Muscle layer of colon (tissue), 2 donors: Measurements from ENCODE around the gene SCMH1.

Experiments
- H3K27ac ChIP-seq: one replicate; pipeline ENCODE4 v1.7.0; 2013; ENCODE audit warnings: low read depth, mild to moderate bottlenecking, low read length, moderate library complexity
- H3K27me3 ChIP-seq, 2 donors: one replicate each; pipeline ENCODE4 v1.7.0; 2013; ENCODE audit warnings: low read length in 2 of 2, mild to moderate bottlenecking in 2 of 2; ENCODE audit not compliant: insufficient read depth in 2 of 2, control insufficient read depth in 1 of 2
- H3K36me3 ChIP-seq: one replicate; pipeline ENCODE4 v1.7.0; 2013; ENCODE audit warnings: mild to moderate bottlenecking, low read length; ENCODE audit not compliant: insufficient read depth
- H3K4me1 ChIP-seq: one replicate; pipeline ENCODE4 v1.7.0; 2013; ENCODE audit warnings: mild to moderate bottlenecking, low read length; ENCODE audit not compliant: insufficient read depth
- H3K4me3 ChIP-seq, 2 donors: one replicate each; pipeline ENCODE4 v1.7.0; 2013; ENCODE audit warnings: low read length in 2 of 2, low read depth in 1 of 2, mild to moderate bottlenecking in 1 of 2, moderate library complexity in 1 of 2
- H3K9ac ChIP-seq: one replicate; pipeline ENCODE4 v1.7.0; 2013; ENCODE audit warnings: low read length
- H3K9me3 ChIP-seq: one replicate; pipeline ENCODE4 v1.7.0; 2013; ENCODE audit warnings: mild to moderate bottlenecking, low read length
- donor health status: abdominal sarcoma.
- donor health status: Adenocarcinoma of cecum.

Gene SCMH1

DNA sequence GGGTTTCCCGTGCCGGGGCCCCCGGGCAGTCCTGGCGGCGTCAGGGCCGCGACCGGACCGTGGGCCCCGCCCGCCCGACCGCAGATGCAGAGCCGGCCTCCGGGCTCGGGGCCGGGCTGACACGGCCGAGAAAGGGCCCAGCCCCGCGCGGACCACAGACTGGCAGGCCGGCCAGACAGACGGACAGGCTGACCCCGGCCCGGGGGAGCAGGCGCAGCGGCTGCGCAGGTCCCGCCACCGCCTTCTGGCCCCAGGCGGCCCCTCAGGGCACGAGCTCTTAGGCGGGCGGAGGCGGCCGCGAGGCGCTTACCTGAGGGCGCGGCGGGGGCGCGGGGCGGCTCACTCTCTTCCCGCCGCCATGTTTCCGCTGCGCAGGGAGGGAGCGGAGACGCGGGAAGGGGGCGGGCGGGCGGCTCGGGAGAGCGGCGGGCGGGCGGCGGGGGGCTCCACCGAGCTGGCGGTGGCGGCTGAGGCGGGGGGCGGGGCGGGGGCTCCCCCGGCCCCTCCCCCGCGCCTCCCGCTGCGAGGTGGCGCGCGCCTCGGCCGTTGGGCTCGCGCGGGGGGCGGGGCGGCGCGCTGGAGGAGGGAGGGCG is at the start of gene SCMH1:
TSS of gene SCMH1 (minus strand) at position 558 of the 593 bp plus-strand sequence. CDS start 56,173 bp downstream, outside the sequence.
- peak within 1 kb of the TSS; percentile 56 to 60 for H3K4me3 ChIP-seq
- H3K9ac ChIP-seq, result peak within 1 kb of the TSS; percentile 51

DNA sequence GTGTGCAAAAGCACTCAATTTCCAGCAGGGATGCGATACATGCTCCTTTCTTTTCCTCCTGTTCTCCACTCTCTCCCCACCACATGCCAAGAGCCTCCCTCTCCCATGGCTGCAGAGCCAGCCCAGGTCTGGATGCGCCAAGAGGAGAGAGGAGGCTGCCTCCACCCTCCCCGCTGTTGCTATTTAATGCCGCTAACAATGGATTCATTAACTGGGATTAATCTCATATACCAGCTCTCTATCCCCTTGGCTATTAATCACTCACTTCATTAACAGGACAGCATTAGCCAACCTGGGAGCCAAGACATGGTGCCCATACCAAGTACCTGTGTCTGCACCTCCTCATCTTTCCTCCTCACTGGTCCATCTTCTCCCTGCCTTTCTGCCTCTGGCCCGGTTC is 49.1 kb upstream of the SCMH1 start:
- Histone ChIP-seq H3K27me3 (no peaks in the 10 kb centered on the region), H3K36me3 (no peaks in the 10 kb centered on the region), H3K4me1 (peaks cover 11% of the 10 kb centered on the region)

More for the DNA sequence above, at the start of gene SCMH1:
- peaks cover 38% of the 10 kb centered on the region for H3K4me1 ChIP-seq
- H3K27me3 ChIP-seq, result no peaks in the 10 kb centered on the region
- no peaks in the 10 kb centered on the region for H3K36me3 ChIP-seq
- H3K9me3 ChIP-seq, result no peaks in the 10 kb centered on the region
- H3K27ac ChIP-seq, result peak within 1 kb of the TSS; percentile 84

DNA sequence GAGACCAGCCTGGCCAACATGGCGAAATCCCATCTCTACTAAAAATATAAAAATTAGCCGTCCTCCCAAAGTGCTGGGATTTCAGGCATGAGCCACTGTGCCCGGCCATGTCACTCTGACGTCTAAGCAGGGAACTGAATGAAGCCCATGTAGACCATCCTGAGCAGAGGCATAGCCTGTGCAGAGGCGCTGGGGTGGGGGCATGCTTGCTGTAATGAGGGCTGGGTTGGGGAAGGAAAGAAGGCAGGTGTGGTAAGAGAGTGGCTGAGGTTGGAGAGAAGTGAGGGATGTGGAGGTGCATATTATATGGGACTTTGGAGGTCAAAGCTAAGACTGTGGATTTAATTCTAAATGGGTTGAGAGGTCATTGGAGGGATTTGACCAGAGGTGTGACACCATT is 47.1 kb upstream of the SCMH1 start:
- peaks cover 7% of the 10 kb centered on the region for H3K4me1 ChIP-seq
- H3K36me3 ChIP-seq, result no peaks in the 10 kb centered on the region
- H3K4me3 ChIP-seq, result no peak overlapping the region
- no peaks in the 10 kb centered on the region for H3K27me3 ChIP-seq
- no peak overlapping the region for H3K9ac ChIP-seq
- H3K27ac ChIP-seq, result no peak overlapping the region
- H3K9me3 ChIP-seq, result no peaks in the 10 kb centered on the region

More for the DNA sequence above, 49.1 kb upstream of the SCMH1 start:
- H3K4me3 ChIP-seq, result no peak overlapping the region
- no peak overlapping the region for H3K27ac ChIP-seq
- H3K9me3 ChIP-seq, result no peaks in the 10 kb centered on the region
- H3K9ac ChIP-seq, result no peak overlapping the region

- H3K4me1 ChIP-seq, result no peaks in the 10 kb centered on the region
- H3K9ac ChIP-seq, result no peak overlapping the region
- no peak overlapping the region for H3K4me3 ChIP-seq
- H3K36me3 ChIP-seq, result no peaks in the 10 kb centered on the region
- no peaks in the 10 kb centered on the region for H3K9me3 ChIP-seq
- no peaks in the 10 kb centered on the region for H3K27me3 ChIP-seq
- no peak overlapping the region for H3K27ac ChIP-seq
Measured at GRCh38 chr1:41286992-41287391, 44.9 kb upstream of the SCMH1 start.

DNA sequence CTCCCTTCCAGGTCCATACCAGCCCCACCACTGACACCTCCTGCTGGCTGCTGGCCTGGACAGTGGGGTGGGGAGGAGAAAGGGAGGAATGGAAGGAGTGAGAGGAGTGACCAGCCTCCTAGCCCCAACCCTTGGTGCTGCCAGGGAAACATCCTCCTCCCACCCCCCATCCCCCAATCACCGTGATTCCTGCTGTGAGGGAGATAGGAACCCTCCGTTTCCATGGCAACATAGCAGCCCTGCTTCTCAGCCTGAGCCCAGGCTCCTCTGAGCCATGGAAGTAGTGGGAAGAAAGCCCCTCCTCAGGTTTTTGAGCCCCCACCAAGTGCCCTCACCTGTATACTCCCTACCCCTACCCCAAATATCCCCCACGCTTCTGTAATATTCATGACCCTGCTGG is 44.4 kb upstream of the SCMH1 start:
- H3K27me3 ChIP-seq, result no peaks in the 10 kb centered on the region

GRCh38 chr1:41285818-41286217 is 43.7 kb upstream of the SCMH1 start:
- Histone ChIP-seq H3K4me3 (no peak overlapping the region), H3K4me1 (no peaks in the 10 kb centered on the region), H3K9me3 (no peaks in the 10 kb centered on the region), H3K27ac (no peak overlapping the region), H3K9ac (no peak overlapping the region), H3K36me3 (no peaks in the 10 kb centered on the region), H3K27me3 (no peaks in the 10 kb centered on the region)

More for the DNA sequence above, 44.4 kb upstream of the SCMH1 start:
- H3K9ac ChIP-seq, result no peak overlapping the region
- H3K4me1 ChIP-seq, result no peaks in the 10 kb centered on the region
- H3K4me3 ChIP-seq, result no peak overlapping the region
- H3K36me3 ChIP-seq, result no peaks in the 10 kb centered on the region
- no peak overlapping the region for H3K27ac ChIP-seq
- H3K9me3 ChIP-seq, result no peaks in the 10 kb centered on the region

DNA sequence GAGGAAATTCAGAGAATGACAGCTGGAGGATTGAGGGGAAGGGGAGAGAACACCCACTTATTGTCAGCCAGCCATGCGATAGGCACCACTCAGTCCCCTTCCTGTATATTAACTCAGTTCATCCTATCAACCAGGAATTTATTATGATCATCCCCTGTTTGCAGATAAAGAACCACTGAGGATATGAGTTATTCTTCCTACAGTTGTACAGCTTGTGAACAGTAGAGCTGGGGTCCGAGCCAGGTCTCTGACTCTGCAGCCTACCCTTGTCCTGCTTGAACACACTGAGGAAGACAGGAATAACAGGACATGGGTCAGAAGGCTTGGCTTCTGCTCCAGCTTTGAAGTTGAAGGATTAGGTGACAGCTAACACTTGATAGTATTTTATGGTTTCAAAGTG is 42.0 kb upstream of the SCMH1 start:
- Histone ChIP-seq H3K27me3 (no peaks in the 10 kb centered on the region), H3K9ac (no peak overlapping the region), H3K4me3 (no peak overlapping the region)

DNA sequence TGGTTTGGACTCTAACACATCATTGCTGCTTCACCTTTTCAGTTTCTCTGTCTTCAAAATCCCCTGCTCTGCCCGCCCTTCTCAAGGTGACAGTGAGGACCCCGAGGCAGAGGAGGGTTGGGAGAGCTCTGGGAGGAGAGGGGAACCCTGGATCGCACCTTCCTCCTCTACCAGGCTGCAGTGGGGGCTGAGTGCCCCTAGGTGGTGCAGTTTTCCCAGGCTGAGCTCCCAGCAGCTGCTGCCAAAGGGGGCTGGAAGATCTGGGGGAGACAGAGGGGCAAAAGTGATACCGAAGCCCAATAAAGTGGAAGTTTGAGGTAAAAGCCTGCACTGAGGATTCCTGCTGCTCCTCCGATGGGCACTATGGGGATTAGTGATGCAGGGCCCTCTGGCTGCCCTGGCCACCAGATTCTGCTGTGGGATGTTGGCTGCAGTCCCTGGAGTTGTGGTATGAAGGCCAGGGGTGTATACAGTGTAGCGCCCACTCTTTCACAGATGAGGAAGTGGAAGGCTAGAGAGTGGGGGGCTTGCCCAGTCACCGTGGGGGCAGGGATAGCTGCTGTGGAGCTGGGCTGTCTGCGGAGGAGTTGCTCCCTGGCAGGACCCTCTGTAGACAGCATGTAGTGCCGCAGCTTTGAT is 40.7 kb upstream of the SCMH1 start:
- H3K36me3 ChIP-seq, result no peaks in the 10 kb centered on the region
- H3K4me1 ChIP-seq, result no peaks in the 10 kb centered on the region
- H3K9me3 ChIP-seq, result no peaks in the 10 kb centered on the region
- no peak overlapping the region for H3K27ac ChIP-seq
- no peaks in the 10 kb centered on the region for H3K27me3 ChIP-seq
- H3K4me3 ChIP-seq, result no peak overlapping the region
- no peak overlapping the region for H3K9ac ChIP-seq

More for the DNA sequence above, 42.0 kb upstream of the SCMH1 start:
- Histone ChIP-seq H3K27ac (no peak overlapping the region), H3K9me3 (no peaks in the 10 kb centered on the region), H3K36me3 (no peaks in the 10 kb centered on the region), H3K4me1 (no peaks in the 10 kb centered on the region)

DNA sequence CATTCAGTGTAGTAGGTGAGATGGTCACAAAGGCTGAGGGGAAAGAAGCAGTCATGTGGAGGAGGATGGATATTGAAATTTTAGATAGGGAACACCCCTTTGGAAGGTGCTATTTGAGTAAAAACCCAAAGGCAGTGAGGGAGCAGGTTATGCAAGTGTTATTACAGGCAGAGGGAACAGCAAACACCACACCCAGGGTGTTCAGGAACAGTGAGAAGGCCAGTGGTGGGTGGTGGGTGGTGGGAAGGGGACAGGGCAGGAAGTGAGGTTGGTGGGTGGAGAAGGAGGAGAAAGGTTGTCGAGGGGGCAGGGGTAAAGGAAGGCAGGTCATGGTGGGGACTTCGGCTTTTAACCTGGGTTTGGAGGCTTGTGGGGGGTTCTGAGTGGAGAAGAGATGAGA is 39.2 kb upstream of the SCMH1 start:
- H3K9me3 ChIP-seq, result no peaks in the 10 kb centered on the region
- H3K27me3 ChIP-seq, result peaks cover 0 to 3% of the 10 kb centered on the region in 2 donors
- H3K9ac ChIP-seq, result no peak overlapping the region
- no peaks in the 10 kb centered on the region for H3K4me1 ChIP-seq
- H3K36me3 ChIP-seq, result no peaks in the 10 kb centered on the region
- no peak overlapping the region for H3K27ac ChIP-seq
- no peak overlapping the region for H3K4me3 ChIP-seq

DNA sequence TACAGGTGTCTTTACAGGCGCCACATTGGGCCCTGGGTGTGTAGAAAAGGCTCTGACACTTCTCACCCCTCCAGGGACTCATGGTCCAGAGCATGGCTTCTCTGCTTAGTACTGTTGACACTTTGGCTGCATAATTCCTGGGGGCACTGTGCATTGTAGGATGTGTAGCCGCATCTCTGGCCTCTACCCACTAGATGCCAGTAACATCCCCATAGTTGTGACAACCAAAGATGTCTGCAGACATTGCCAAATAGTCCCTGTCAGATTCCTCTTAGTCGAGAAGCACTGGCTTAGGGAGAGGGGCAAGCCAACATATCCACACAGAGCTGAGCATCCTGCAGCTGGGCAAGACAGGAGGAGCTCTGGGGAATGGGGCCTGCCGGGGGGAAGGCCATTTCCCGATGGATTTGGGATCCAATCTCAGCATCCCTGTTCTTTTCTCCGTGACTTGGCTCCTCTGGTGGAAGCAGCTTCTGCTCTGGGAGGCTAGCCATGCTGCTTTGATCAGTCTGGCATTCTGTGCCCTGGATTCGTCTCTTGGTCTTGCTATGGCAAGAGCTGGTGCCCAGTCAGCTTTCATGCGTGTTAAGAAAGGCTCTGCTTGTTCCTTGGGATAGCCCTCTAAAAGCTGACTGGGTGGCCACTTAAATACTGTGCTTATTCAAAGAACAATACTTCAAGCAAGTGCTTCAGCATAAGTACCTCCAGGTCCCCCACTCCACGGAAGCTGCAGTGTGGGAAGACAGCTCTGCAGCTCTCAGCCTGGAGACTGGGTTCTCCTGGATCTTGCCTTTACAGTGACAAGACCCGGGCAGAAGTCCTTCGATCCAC is 38.3 kb upstream of the SCMH1 start:
- no peak overlapping the region for H3K9ac ChIP-seq
- H3K4me1 ChIP-seq, result no peaks in the 10 kb centered on the region
- H3K27ac ChIP-seq, result no peak overlapping the region
- no peaks in the 10 kb centered on the region for H3K9me3 ChIP-seq
- H3K36me3 ChIP-seq, result no peaks in the 10 kb centered on the region
- H3K4me3 ChIP-seq, result no peak overlapping the region
- H3K27me3 ChIP-seq, result peaks cover 0 to 3% of the 10 kb centered on the region in 2 donors

- Histone ChIP-seq H3K27me3 (peaks cover 0 to 3% of the 10 kb centered on the region in 2 donors), H3K9me3 (no peaks in the 10 kb centered on the region), H3K4me3 (no peak overlapping the region), H3K36me3 (no peaks in the 10 kb centered on the region), H3K4me1 (no peaks in the 10 kb centered on the region), H3K27ac (no peak overlapping the region), H3K9ac (no peak overlapping the region)
Measured at GRCh38 chr1:41278076-41278475, 36.0 kb upstream of the SCMH1 start.
